Mesodermal cell (in vitro differentiated cells): ENCODE measurements around the gene PDXDC1. TPM values are rescaled to one million over a fixed set of nuclear protein-coding genes. Genes with fewer than 3 reads are reported as not detected.
"Not testable (repeated sequence)": the region's sequence is repeated elsewhere in the genome, so short reads cannot be mapped to it uniquely, and the experiment has no call there.

Source experiments
- H3K27ac ChIP-seq: 2 replicates; pipeline ENCODE4 v1.7.0; 2013; ENCODE audit warnings: mild to moderate bottlenecking, low read depth, low read length, moderate library complexity; ENCODE audit not compliant: severe bottlenecking
- H3K36me3 ChIP-seq: 2 replicates; pipeline ENCODE4 v1.7.1; 2013; ENCODE audit warnings: mild to moderate bottlenecking, low read length, moderate library complexity; ENCODE audit not compliant: control insufficient read depth, insufficient read depth
- H3K4me1 ChIP-seq: one replicate; pipeline ENCODE4 v1.7.1; 2013; ENCODE audit warnings: mild to moderate bottlenecking, low read length; ENCODE audit not compliant: insufficient read depth, control insufficient read depth, poor library complexity, severe bottlenecking
- H3K4me3 ChIP-seq: 2 replicates; pipeline ENCODE4 v1.7.0; 2013; ENCODE audit warnings: low read length, control low read depth, mild to moderate bottlenecking; ENCODE audit not compliant: insufficient read depth, poor library complexity, severe bottlenecking; ENCODE audit errors: extremely low read depth
- H3K9me3 ChIP-seq: 2 replicates; pipeline ENCODE4 v1.7.1; 2013; ENCODE audit warnings: mild to moderate bottlenecking, low read length, moderate library complexity; ENCODE audit not compliant: control insufficient read depth
- WGBS, 2 experiments: methylation state at CpG; one replicate each; pipeline ENCODE4 v1.1.5; 2013; ENCODE audit warnings: missing lambda C conversion rate in 2 of 2; ENCODE audit not compliant: insufficient coverage in 2 of 2; 5-methylcytosine and 5-hydroxymethylcytosine counted together
- polyA plus RNA-seq, 2 experiments: library from polyadenylated mRNA; stranded (reverse); fragments of 50-300 nt; gene quantifications; one replicate each; pipeline ENCODE4 v1.2.3, GENCODE V29; 2013

PDXDC1 gene
- 60.9 TPM for polyA plus RNA-seq (2013, experiment 1 of 2)
- 66.5 TPM for polyA plus RNA-seq (2013, experiment 2 of 2)

GRCh38 chr16:14974656-14975417 is at the start of gene PDXDC1:
TSS of gene PDXDC1 (plus strand) at chr16:14975026. CDS start at chr16:14975200, 174 bp downstream.
- 0% methylated on average over 51 to 56 of the region's 74 CpGs for WGBS, 2 experiments
- peak within 1 kb of the TSS; percentile 66 for H3K27ac ChIP-seq
- H3K4me1 ChIP-seq = not testable (repeated sequence)

GRCh38 chr16:14928064-14928714 is 46.6 kb upstream of the PDXDC1 start:
- H3K27ac ChIP-seq, H3K4me3 ChIP-seq, H3K9me3 ChIP-seq, H3K4me1 ChIP-seq, H3K36me3 ChIP-seq: not testable (repeated sequence)
- WGBS, 2 experiments = 76 to 78% methylated on average over 4 to 5 of the region's 31 CpGs

More at GRCh38 chr16:14974656-14975417, at the start of gene PDXDC1:
- not testable (repeated sequence) for H3K9me3 ChIP-seq, H3K36me3 ChIP-seq
- H3K4me3 ChIP-seq = peak within 1 kb of the TSS; percentile 93

GRCh38 chr16:14929176-14929575 is 45.6 kb upstream of the PDXDC1 start:
- 89% methylated on average over 8 of the region's 26 CpGs; no CpG with 5 or more reads in 1 of the 2 experiments for WGBS, 2 experiments
- H3K4me1 ChIP-seq, H3K4me3 ChIP-seq, H3K36me3 ChIP-seq, H3K9me3 ChIP-seq, H3K27ac ChIP-seq: not testable (repeated sequence)

- H3K4me3 ChIP-seq, H3K36me3 ChIP-seq: not testable (repeated sequence)
- WGBS, 2 experiments = no CpG with 5 or more reads among the region's 25 CpGs
Observed at GRCh38 chr16:14930246-14930645, 44.6 kb upstream of the PDXDC1 start.

GRCh38 chr16:14930971-14931370 is 43.9 kb upstream of the PDXDC1 start:
- H3K4me3 ChIP-seq, H3K36me3 ChIP-seq: not testable (repeated sequence)
- 100% methylated on average over 5 of the region's 19 CpGs; no CpG with 5 or more reads in 1 of the 2 experiments for WGBS, 2 experiments

More at GRCh38 chr16:14930246-14930645, 44.6 kb upstream of the PDXDC1 start:
- not testable (repeated sequence) for H3K4me1 ChIP-seq, H3K27ac ChIP-seq, H3K9me3 ChIP-seq

GRCh38 chr16:14932581-14933375 is 42.0 kb upstream of the PDXDC1 start:
- H3K36me3 ChIP-seq, H3K9me3 ChIP-seq, H3K4me3 ChIP-seq, H3K4me1 ChIP-seq, H3K27ac ChIP-seq: not testable (repeated sequence)
- no CpG with 5 or more reads among the region's 47 CpGs for WGBS, 2 experiments

More at GRCh38 chr16:14930971-14931370, 43.9 kb upstream of the PDXDC1 start:
- not testable (repeated sequence) for H3K27ac ChIP-seq, H3K9me3 ChIP-seq, H3K4me1 ChIP-seq

- no CpG with 5 or more reads among the region's 4 CpGs for WGBS, 2 experiments
- not testable (repeated sequence) for H3K4me1 ChIP-seq, H3K4me3 ChIP-seq, H3K36me3 ChIP-seq, H3K27ac ChIP-seq, H3K9me3 ChIP-seq
Observed at GRCh38 chr16:14937143-14937542, 37.7 kb upstream of the PDXDC1 start, which contains the start of gene NPIPA1. TSS of gene NPIPA1 (plus strand) at chr16:14937443. CDS start at chr16:14937443, 0 bp downstream.

- not testable (repeated sequence) for H3K36me3 ChIP-seq, H3K27ac ChIP-seq, H3K4me3 ChIP-seq, H3K9me3 ChIP-seq, H3K4me1 ChIP-seq
- 80% methylated on average over 1 of the region's 9 CpGs; no CpG with 5 or more reads in 1 of the 2 experiments for WGBS, 2 experiments
Observed at GRCh38 chr16:14937994-14938393, 36.8 kb upstream of the PDXDC1 start.

GRCh38 chr16:14942686-14943085 is 32.1 kb upstream of the PDXDC1 start:
- H3K9me3 ChIP-seq, H3K4me1 ChIP-seq, H3K27ac ChIP-seq, H3K4me3 ChIP-seq, H3K36me3 ChIP-seq: not testable (repeated sequence)
- no CpG with 5 or more reads among the region's 3 CpGs for WGBS, 2 experiments

- H3K4me3 ChIP-seq = no peak overlapping the region
- no peaks in the 10 kb centered on the region for H3K9me3 ChIP-seq
- 92 to 94% methylated on average over 16 of the region's 16 CpGs for WGBS, 2 experiments
- no peaks in the 10 kb centered on the region for H3K4me1 ChIP-seq
- H3K27ac ChIP-seq = no peak overlapping the region
- H3K36me3 ChIP-seq = no peaks in the 10 kb centered on the region
Observed at GRCh38 chr16:14955546-14956231, 19.1 kb upstream of the PDXDC1 start.
